GM03348 (cell line): Measurements from ENCODE around the gene NEU4.
A peak's percentile ranks its signal among the peaks of the same experiment; 100 is the strongest.

Experiments
- DNase-seq: peaks from one replicate; pipeline ENCODE4 v3.0.0; 2012; ENCODE audit warnings: low spot score

The NEU4 gene

GRCh38 chr2:241863536-241863954 is 54.6 kb downstream of the NEU4 start:
- peak; percentile 64 for DNase-seq

GRCh38 chr2:241864168-241864849 is 55.3 kb downstream of the NEU4 start:
- no peak for DNase-seq

GRCh38 chr2:241864850-241865213 is 55.8 kb downstream of the NEU4 start:
- DNase-seq = no peak

- DNase-seq = no peak
These were observed 56.5 kb downstream of the NEU4 start for GRCh38 chr2:241865416-241865956.

GRCh38 chr2:241865957-241866789 is 57.2 kb downstream of the NEU4 start:
- no peak for DNase-seq
